Measurements from ENCODE around the gene AFF3.

- no peak for TF ChIP-seq CTCF (IDR thresholded peaks at IDR 0.05 in 8 of 11, conservative IDR thresholded peaks at IDR 0.05 in 3 of 11)
- no peak for TF ChIP-seq POLR2AphosphoS5 (IDR thresholded peaks at IDR 0.05)
Observed at GRCh38 chr2:99777656-99778290, 364.6 kb downstream of the AFF3 start.

Data from spleen (tissue), 7 donors.